Uterus (tissue), 4 donors: ENCODE measurements around the gene SCD5. TPM values are rescaled to one million over a fixed set of nuclear protein-coding genes. Genes with fewer than 3 reads are reported as not detected.

ENCODE experiments used
- DNase-seq, 2 donors: peaks; one replicate each; pipeline ENCODE4 v3.0.0-alpha.2; 2019 to 2020
- H3K27ac ChIP-seq, 2 donors: fragments of 200-600 bp; sonication (generic); 1 replicate in 1 of 2; 2 replicates in 1 of 2; pipeline ENCODE4 v1.5.1; 2016 to 2018
- H3K27me3 ChIP-seq, 2 donors: fragments of 200-600 bp; sonication (generic); one replicate each; pipeline ENCODE4 v1.5.1; 2018 to 2019; ENCODE audit warnings: control low read depth in 1 of 2
- H3K36me3 ChIP-seq, 2 donors: fragments of 200-600 bp; sonication (generic); one replicate each; pipeline ENCODE4 v1.5.1; 2019; ENCODE audit warnings: control low read depth in 1 of 2
- H3K4me1 ChIP-seq, 2 donors: fragments of 200-600 bp; sonication (generic); one replicate each; pipeline ENCODE4 v1.5.1; 2018 to 2019; ENCODE audit warnings: control low read depth in 1 of 2
- H3K4me3 ChIP-seq, 2 donors: fragments of 200-600 bp; sonication (generic); 1 replicate in 1 of 2; 2 replicates in 1 of 2; pipeline ENCODE4 v1.5.1; 2018 to 2019; ENCODE audit warnings: mild to moderate bottlenecking in 1 of 2
- H3K9me3 ChIP-seq, 2 donors: fragments of 200-600 bp; sonication (generic); one replicate each; pipeline ENCODE4 v1.5.1; 2019; ENCODE audit warnings: control low read depth in 1 of 2
- CTCF ChIP-seq, 4 experiments: fragments of 200-600 bp in 2 of 4; fragments of 450-650 bp in 2 of 4; sonication (generic) in 2 of 4; IDR thresholded peaks; one replicate each; pipeline ENCODE4 v1.5.1; 2016 to 2019; ENCODE audit warnings: antibody characterized with exemption in 4 of 4, mild to moderate bottlenecking in 2 of 4, moderate library complexity in 1 of 4
- POLR2A ChIP-seq, 2 donors: fragments of 450-650 bp; IDR thresholded peaks; one replicate each; pipeline ENCODE4 v1.6.1; 2016; ENCODE audit warnings: antibody characterized with exemption in 2 of 2, mild to moderate bottlenecking in 1 of 2, moderate library complexity in 1 of 2
- intact Hi-C: fragments of 100-400 bp; cut with DNase I; formaldehyde crosslinking; loops from one replicate; pipeline ENCODE4 v1.15.1; 2023; ENCODE audit warnings: low total_unique reads
- total RNA-seq, 4 donors: library from RNA; depleted of rRNA in 3 of 4; stranded (reverse); fragments of >200 nt in 3 of 4; gene quantifications; one replicate each; pipeline versions ENCODE4 v1.1.0 to v1.2.4, GENCODE V29; 2014 to 2023
- donor health status: DM: yes; HTN: yes; CAD: no.

The SCD5 gene
- total RNA-seq, 4 donors from 2014 or later = 4.1 to 30.3 (median 7.8) TPM

- intact Hi-C loops = no loop called here
- H3K4me1 ChIP-seq = no peaks in the 10 kb centered on the region
- TF ChIP-seq POLR2A (IDR thresholded peaks at IDR 0.05) (no peak), CTCF (IDR thresholded peaks at IDR 0.05) (no peak)
- DNase-seq = no peak
- no peaks in the 10 kb centered on the region for H3K9me3 ChIP-seq
- H3K27me3 ChIP-seq = no peaks in the 10 kb centered on the region
- no peaks in the 10 kb centered on the region for H3K36me3 ChIP-seq
- H3K27ac ChIP-seq = no peak overlapping the region
- no peak overlapping the region for H3K4me3 ChIP-seq
These were observed 8.4 kb downstream of the SCD5 start for GRCh38 chr4:82790060-82790660.

- intact Hi-C loops = no loop called here
- TF ChIP-seq CTCF (IDR thresholded peaks at IDR 0.05) (no peak), POLR2A (IDR thresholded peaks at IDR 0.05) (no peak)
- Histone ChIP-seq H3K4me3 (no peak overlapping the region), H3K4me1 (no peaks in the 10 kb centered on the region), H3K36me3 (no peaks in the 10 kb centered on the region), H3K9me3 (no peaks in the 10 kb centered on the region), H3K27ac (no peak overlapping the region), H3K27me3 (no peaks in the 10 kb centered on the region)
- DNase-seq = no peak
These were observed 9.4 kb downstream of the SCD5 start for GRCh38 chr4:82789025-82789776.

GRCh38 chr4:82787342-82787741 is 11.3 kb downstream of the SCD5 start:
- intact Hi-C loops = no loop called here

GRCh38 chr4:82786828-82787227 is 11.8 kb downstream of the SCD5 start:
- intact Hi-C loops = no loop called here
- Histone ChIP-seq H3K4me1 (no peaks in the 10 kb centered on the region), H3K36me3 (no peaks in the 10 kb centered on the region), H3K9me3 (no peaks in the 10 kb centered on the region), H3K4me3 (no peak overlapping the region), H3K27ac (no peak overlapping the region), H3K27me3 (no peaks in the 10 kb centered on the region)
- DNase-seq = no peak
- TF ChIP-seq CTCF (IDR thresholded peaks at IDR 0.05) = no peak
- TF ChIP-seq POLR2A (IDR thresholded peaks at IDR 0.05) = no peak

More at GRCh38 chr4:82787342-82787741, 11.3 kb downstream of the SCD5 start:
- Histone ChIP-seq H3K4me3 (no peak overlapping the region), H3K9me3 (no peaks in the 10 kb centered on the region), H3K36me3 (no peaks in the 10 kb centered on the region), H3K27ac (no peak overlapping the region), H3K4me1 (no peaks in the 10 kb centered on the region), H3K27me3 (no peaks in the 10 kb centered on the region)
- no peak for DNase-seq
- TF ChIP-seq POLR2A (IDR thresholded peaks at IDR 0.05) (no peak), CTCF (IDR thresholded peaks at IDR 0.05) (no peak)

GRCh38 chr4:82785611-82786400 is 12.8 kb downstream of the SCD5 start:
- DNase-seq = no peak
- H3K4me1 ChIP-seq = no peaks in the 10 kb centered on the region

More at GRCh38 chr4:82785611-82786400, 12.8 kb downstream of the SCD5 start:
- no peak overlapping the region for H3K27ac ChIP-seq
- no peaks in the 10 kb centered on the region for H3K9me3 ChIP-seq
- no peaks in the 10 kb centered on the region for H3K36me3 ChIP-seq
- H3K27me3 ChIP-seq = no peaks in the 10 kb centered on the region
- TF ChIP-seq POLR2A (IDR thresholded peaks at IDR 0.05) = no peak
- TF ChIP-seq CTCF (IDR thresholded peaks at IDR 0.05) = no peak
- intact Hi-C loops = no loop called here
- H3K4me3 ChIP-seq = no peak overlapping the region
